Trophoblast cell (in vitro differentiated cells and primary cell): ENCODE data around the gene FBXL17.

Experiments used
- DNase-seq, 2 donors: peaks; one replicate each; pipeline ENCODE4 v3.0.0-alpha.2; 2016
- H2AFZ ChIP-seq: 2 replicates; pipeline ENCODE4 v1.6.1; 2013; ENCODE audit warnings: low read length, moderate library complexity, mild to moderate bottlenecking; ENCODE audit not compliant: insufficient read depth, poor library complexity
- H2AK5ac ChIP-seq: 2 replicates; pipeline ENCODE4 v1.6.1; 2013; ENCODE audit warnings: mild to moderate bottlenecking, low read length
- H2BK120ac ChIP-seq: 2 replicates; pipeline ENCODE4 v1.6.1; 2013; ENCODE audit warnings: low read length, mild to moderate bottlenecking, moderate library complexity; ENCODE audit not compliant: insufficient read depth, poor library complexity
- H2BK12ac ChIP-seq: 2 replicates; pipeline ENCODE4 v1.6.1; 2013; ENCODE audit warnings: mild to moderate bottlenecking, low read length, moderate library complexity
- H2BK5ac ChIP-seq: 2 replicates; pipeline ENCODE4 v1.6.1; 2013; ENCODE audit warnings: low read length, low read depth, moderate library complexity, mild to moderate bottlenecking; ENCODE audit not compliant: poor library complexity
- H3K14ac ChIP-seq: 2 replicates; pipeline ENCODE4 v1.6.1; 2013; ENCODE audit warnings: mild to moderate bottlenecking, low read length
- H3K18ac ChIP-seq: 2 replicates; pipeline ENCODE4 v1.6.1; 2013; ENCODE audit warnings: mild to moderate bottlenecking, low read length
- H3K23ac ChIP-seq: 2 replicates; pipeline ENCODE4 v1.6.1; 2013; ENCODE audit warnings: low read length
- H3K27ac ChIP-seq: 2 replicates; pipeline ENCODE4 v1.5.1; 2013; ENCODE audit warnings: low read depth, mild to moderate bottlenecking, inconsistent platforms, low read length, moderate library complexity
- H3K27me3 ChIP-seq: 2 replicates; pipeline ENCODE4 v1.6.1; 2013; ENCODE audit warnings: inconsistent platforms, mild to moderate bottlenecking, low read length, moderate library complexity; ENCODE audit not compliant: insufficient read depth
- H3K36me3 ChIP-seq, 2 experiments: 1 replicate in 1 of 2; 2 replicates in 1 of 2; pipeline ENCODE4 v1.6.1; 2013; ENCODE audit warnings: low read length in 2 of 2, mild to moderate bottlenecking in 2 of 2, moderate library complexity in 1 of 2; ENCODE audit not compliant: insufficient read depth in 2 of 2, control insufficient read depth in 1 of 2
- H3K4ac ChIP-seq: 2 replicates; pipeline ENCODE4 v1.6.1; 2013; ENCODE audit warnings: low read depth, mild to moderate bottlenecking, low read length, moderate library complexity
- H3K4me1 ChIP-seq, 2 experiments: 1 replicate in 1 of 2; 2 replicates in 1 of 2; pipeline ENCODE4 v1.6.1; 2013; ENCODE audit warnings: low read length in 2 of 2, mild to moderate bottlenecking in 2 of 2, moderate library complexity in 1 of 2; ENCODE audit not compliant: insufficient read depth in 2 of 2, control insufficient read depth in 1 of 2
- H3K4me2 ChIP-seq: 2 replicates; pipeline ENCODE4 v1.6.1; 2013; ENCODE audit warnings: inconsistent platforms, mild to moderate bottlenecking, low read length, moderate library complexity
- H3K4me3 ChIP-seq: 2 replicates; pipeline ENCODE4 v1.5.1; 2013; ENCODE audit warnings: mild to moderate bottlenecking, low read depth, low read length, inconsistent platforms
- H3K79me1 ChIP-seq: one replicate; pipeline ENCODE4 v1.6.1; 2013; ENCODE audit warnings: low read length
- H3K79me2 ChIP-seq: 2 replicates; pipeline ENCODE4 v1.6.1; 2013; ENCODE audit warnings: low read length, mild to moderate bottlenecking; ENCODE audit not compliant: control insufficient read depth, insufficient read depth, poor library complexity
- H3K9ac ChIP-seq: 2 replicates; pipeline ENCODE4 v1.6.1; 2013; ENCODE audit warnings: mild to moderate bottlenecking, low read length
- H3K9me3 ChIP-seq: 2 replicates; pipeline ENCODE4 v1.6.1; 2013; ENCODE audit warnings: low read depth, mild to moderate bottlenecking, control low read depth, inconsistent platforms, low read length; ENCODE audit not compliant: insufficient read depth
- H4K12ac ChIP-seq: 2 replicates; pipeline ENCODE4 v1.6.1; 2013; ENCODE audit warnings: low read depth, mild to moderate bottlenecking, low read length, moderate library complexity
- H4K8ac ChIP-seq: 2 replicates; pipeline ENCODE4 v1.6.1; 2013; ENCODE audit warnings: low read depth, mild to moderate bottlenecking, low read length, moderate library complexity
- H4K91ac ChIP-seq: one replicate; pipeline ENCODE4 v1.6.1; 2013; ENCODE audit warnings: low read depth, mild to moderate bottlenecking, low read length, moderate library complexity
- WGBS: extraction: QIAGEN DNeasy Blood & Tissue Kit; methylation state at CpG from one replicate; pipeline ENCODE4 v1.1.7; 2013; ENCODE audit warnings: missing lambda C conversion rate; ENCODE audit not compliant: insufficient read length, insufficient coverage; ENCODE audit errors: extremely low coverage; 5-methylcytosine and 5-hydroxymethylcytosine counted together

FBXL17 gene

GRCh38 chr5:108109059-108109458, 272.8 kb downstream of the FBXL17 start:
- no peaks in the 10 kb centered on the region for H3K79me1 ChIP-seq
- H3K4ac ChIP-seq, result no peak overlapping the region
- H2BK5ac ChIP-seq, result no peak overlapping the region
- no peak overlapping the region for H4K91ac ChIP-seq
- H3K23ac ChIP-seq, result no peak overlapping the region
- WGBS, result no CpG with 5 or more reads among the region's 2 CpGs
- H3K79me2 ChIP-seq, result no peaks in the 10 kb centered on the region
- no peak for DNase-seq
- no peak overlapping the region for H3K4me2 ChIP-seq
- no peak overlapping the region for H3K14ac ChIP-seq
- no peak overlapping the region for H3K9ac ChIP-seq
- no peak overlapping the region for H2BK120ac ChIP-seq
- H3K18ac ChIP-seq, result no peak overlapping the region
- no peak overlapping the region for H4K8ac ChIP-seq
- H4K12ac ChIP-seq, result no peak overlapping the region
- H3K27ac ChIP-seq, result no peak overlapping the region
- H3K4me1 ChIP-seq, result no peaks in the 10 kb centered on the region
- no peaks in the 10 kb centered on the region for H3K36me3 ChIP-seq
- no peak overlapping the region for H3K4me3 ChIP-seq
- no peak overlapping the region for H2AFZ ChIP-seq
- no peaks in the 10 kb centered on the region for H3K9me3 ChIP-seq
- H2BK12ac ChIP-seq, result no peak overlapping the region
- no peak overlapping the region for H2AK5ac ChIP-seq
- H3K27me3 ChIP-seq, result no peaks in the 10 kb centered on the region

- H3K27ac ChIP-seq, result no peak overlapping the region
- no peak overlapping the region for H2AFZ ChIP-seq
- no peaks in the 10 kb centered on the region for H3K36me3 ChIP-seq
- no peaks in the 10 kb centered on the region for H3K27me3 ChIP-seq
- H3K4ac ChIP-seq, result no peak overlapping the region
- H3K4me3 ChIP-seq, result no peak overlapping the region
- no peak overlapping the region for H3K9ac ChIP-seq
- no peaks in the 10 kb centered on the region for H3K4me1 ChIP-seq
- H3K18ac ChIP-seq, result no peak overlapping the region
- H4K12ac ChIP-seq, result no peak overlapping the region
- H3K14ac ChIP-seq, result no peak overlapping the region
- no peaks in the 10 kb centered on the region for H3K9me3 ChIP-seq
- no peak for DNase-seq
- H3K23ac ChIP-seq, result no peak overlapping the region
- no peak overlapping the region for H2AK5ac ChIP-seq
- H2BK5ac ChIP-seq, result no peak overlapping the region
- no peaks in the 10 kb centered on the region for H3K79me1 ChIP-seq
- H2BK120ac ChIP-seq, result no peak overlapping the region
- no peak overlapping the region for H2BK12ac ChIP-seq
- no peaks in the 10 kb centered on the region for H3K79me2 ChIP-seq
- no peak overlapping the region for H4K91ac ChIP-seq
- WGBS, result no CpG with 5 or more reads among the region's 1 CpG
- H4K8ac ChIP-seq, result no peak overlapping the region
- no peak overlapping the region for H3K4me2 ChIP-seq
Observed at GRCh38 chr5:108104448-108104847, 277.4 kb downstream of the FBXL17 start.

GRCh38 chr5:108102463-108102862, 279.4 kb downstream of the FBXL17 start:
- WGBS, result no CpG with 5 or more reads among the region's 3 CpGs
- no peak overlapping the region for H3K23ac ChIP-seq
- H3K9me3 ChIP-seq, result no peaks in the 10 kb centered on the region

GRCh38 chr5:108101821-108102220, 280.1 kb downstream of the FBXL17 start:
- H4K12ac ChIP-seq, result no peak overlapping the region
- no peak overlapping the region for H3K23ac ChIP-seq
- H3K9me3 ChIP-seq, result no peaks in the 10 kb centered on the region
- no peak overlapping the region for H3K4ac ChIP-seq
- H2BK12ac ChIP-seq, result no peak overlapping the region
- DNase-seq, result no peak
- H3K9ac ChIP-seq, result no peak overlapping the region
- no peaks in the 10 kb centered on the region for H3K27me3 ChIP-seq
- H3K79me1 ChIP-seq, result no peaks in the 10 kb centered on the region
- H4K91ac ChIP-seq, result no peak overlapping the region
- H2BK120ac ChIP-seq, result no peak overlapping the region
- no peak overlapping the region for H2AK5ac ChIP-seq
- no CpG with 5 or more reads among the region's 3 CpGs for WGBS
- H3K4me2 ChIP-seq, result no peak overlapping the region
- no peak overlapping the region for H2BK5ac ChIP-seq
- H3K79me2 ChIP-seq, result no peaks in the 10 kb centered on the region
- H3K4me3 ChIP-seq, result no peak overlapping the region
- no peak overlapping the region for H3K27ac ChIP-seq
- H3K4me1 ChIP-seq, result no peaks in the 10 kb centered on the region
- no peak overlapping the region for H3K14ac ChIP-seq
- H3K18ac ChIP-seq, result no peak overlapping the region
- no peak overlapping the region for H4K8ac ChIP-seq
- no peak overlapping the region for H2AFZ ChIP-seq
- no peaks in the 10 kb centered on the region for H3K36me3 ChIP-seq

More at GRCh38 chr5:108102463-108102862, 279.4 kb downstream of the FBXL17 start:
- no peak overlapping the region for H2BK5ac ChIP-seq
- no peak overlapping the region for H3K14ac ChIP-seq
- no peak overlapping the region for H2AFZ ChIP-seq
- no peak overlapping the region for H4K91ac ChIP-seq
- no peaks in the 10 kb centered on the region for H3K27me3 ChIP-seq
- no peak for DNase-seq
- H3K4me2 ChIP-seq, result no peak overlapping the region
- H3K4me3 ChIP-seq, result no peak overlapping the region
- H4K8ac ChIP-seq, result no peak overlapping the region
- H3K79me2 ChIP-seq, result no peaks in the 10 kb centered on the region
- H3K4ac ChIP-seq, result no peak overlapping the region
- H2BK120ac ChIP-seq, result no peak overlapping the region
- H3K36me3 ChIP-seq, result no peaks in the 10 kb centered on the region
- no peak overlapping the region for H4K12ac ChIP-seq
- H2AK5ac ChIP-seq, result no peak overlapping the region
- H3K79me1 ChIP-seq, result no peaks in the 10 kb centered on the region
- no peak overlapping the region for H3K27ac ChIP-seq
- H2BK12ac ChIP-seq, result no peak overlapping the region
- H3K9ac ChIP-seq, result no peak overlapping the region
- H3K4me1 ChIP-seq, result no peaks in the 10 kb centered on the region
- H3K18ac ChIP-seq, result no peak overlapping the region
